Cardiac fibroblast (primary cell): ENCODE data around the gene PSPN.
"Not testable (repeated sequence)": the region's sequence is repeated elsewhere in the genome, so short reads cannot be mapped to it uniquely, and the experiment has no call there.

ENCODE experiments used
- DNase-seq, 2 donors: peaks; one replicate each; pipeline versions ENCODE4 v3.0.0 to v3.0.0-alpha.2; 2010; ENCODE audit warnings: low read depth in 2 of 2
- H3K4me3 ChIP-seq, 2 donors: replicated peaks in 1 of 2; 1 replicate in 1 of 2; 2 replicates in 1 of 2; pipeline ENCODE4 v1.5.1; 2011; ENCODE audit warnings: low read depth in 2 of 2, low read length in 2 of 2, mild to moderate bottlenecking in 2 of 2, moderate library complexity in 1 of 2
- TF ChIP-seq, protein P1 (sequence below): IDR thresholded peaks from one replicate; pipeline ENCODE4 v1.5.1; 2011; ENCODE audit warnings: low read depth, mild to moderate bottlenecking, low read length, inconsistent platforms

Gene PSPN

DNA sequence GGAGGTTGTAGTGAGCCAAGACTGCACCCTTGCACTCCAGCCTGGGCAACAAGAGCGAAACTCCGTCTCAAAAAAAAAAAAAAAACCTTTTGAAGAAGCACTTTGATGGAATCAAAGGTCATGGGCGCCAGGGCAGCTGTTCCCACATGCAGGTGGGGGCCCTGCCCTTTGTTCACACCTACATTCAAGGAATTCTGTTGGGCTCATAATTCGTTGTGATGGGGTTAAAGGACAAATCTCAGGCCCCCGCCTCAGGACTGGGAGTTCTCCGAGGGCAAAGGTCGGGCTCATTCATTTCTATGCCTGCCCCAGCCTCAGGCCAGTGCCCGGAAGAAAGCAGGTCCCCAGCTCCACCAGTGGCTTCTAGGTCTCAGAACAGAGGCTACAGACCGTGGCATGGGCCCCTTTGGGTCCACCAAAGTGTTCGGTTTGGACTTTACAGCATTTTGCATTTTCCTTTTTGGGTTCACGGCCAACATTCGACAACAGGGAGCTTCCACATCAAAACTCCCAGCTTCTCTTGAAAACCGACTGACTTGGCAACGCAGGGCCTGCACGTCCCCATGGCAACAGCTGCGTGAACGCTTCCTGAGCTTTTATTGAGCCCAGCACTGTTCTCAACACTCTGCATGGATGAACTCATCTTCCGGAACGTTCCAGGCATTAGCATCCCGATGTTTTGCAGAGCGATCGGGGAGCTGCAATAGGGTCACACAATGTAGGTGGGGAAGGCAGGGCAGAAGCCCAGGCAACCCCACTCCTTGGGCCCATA, 27.3 kb upstream of the PSPN start:
- DNase-seq = peak; percentile 79 to 87
- TF ChIP-seq, protein P1, sequence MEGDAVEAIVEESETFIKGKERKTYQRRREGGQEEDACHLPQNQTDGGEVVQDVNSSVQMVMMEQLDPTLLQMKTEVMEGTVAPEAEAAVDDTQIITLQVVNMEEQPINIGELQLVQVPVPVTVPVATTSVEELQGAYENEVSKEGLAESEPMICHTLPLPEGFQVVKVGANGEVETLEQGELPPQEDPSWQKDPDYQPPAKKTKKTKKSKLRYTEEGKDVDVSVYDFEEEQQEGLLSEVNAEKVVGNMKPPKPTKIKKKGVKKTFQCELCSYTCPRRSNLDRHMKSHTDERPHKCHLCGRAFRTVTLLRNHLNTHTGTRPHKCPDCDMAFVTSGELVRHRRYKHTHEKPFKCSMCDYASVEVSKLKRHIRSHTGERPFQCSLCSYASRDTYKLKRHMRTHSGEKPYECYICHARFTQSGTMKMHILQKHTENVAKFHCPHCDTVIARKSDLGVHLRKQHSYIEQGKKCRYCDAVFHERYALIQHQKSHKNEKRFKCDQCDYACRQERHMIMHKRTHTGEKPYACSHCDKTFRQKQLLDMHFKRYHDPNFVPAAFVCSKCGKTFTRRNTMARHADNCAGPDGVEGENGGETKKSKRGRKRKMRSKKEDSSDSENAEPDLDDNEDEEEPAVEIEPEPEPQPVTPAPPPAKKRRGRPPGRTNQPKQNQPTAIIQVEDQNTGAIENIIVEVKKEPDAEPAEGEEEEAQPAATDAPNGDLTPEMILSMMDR = no peak
- H3K4me3 ChIP-seq = no peak overlapping the region

DNA sequence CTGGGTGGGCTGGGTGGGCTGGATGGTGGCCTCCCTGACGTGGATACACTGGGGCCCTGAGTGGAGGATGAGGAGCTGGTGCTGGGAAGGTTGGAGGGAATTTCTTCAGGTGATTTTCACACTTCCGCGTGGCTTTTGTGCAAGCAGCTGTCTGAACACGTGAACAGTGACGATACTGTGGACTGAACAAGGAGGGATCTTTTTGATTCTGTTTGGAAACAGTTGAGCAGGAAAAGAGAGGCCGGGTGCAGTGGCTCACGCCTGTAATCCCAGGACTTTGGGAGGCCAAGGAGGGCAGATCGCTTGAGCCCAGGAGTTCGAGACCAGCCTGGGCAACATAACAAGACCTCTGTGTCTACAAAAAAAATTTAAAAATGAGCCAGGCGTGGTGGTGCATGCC, 26.3 kb upstream of the PSPN start:
- no peak overlapping the region for H3K4me3 ChIP-seq
- TF ChIP-seq, protein P1 = no peak

GRCh38 chr19:6400062-6400944, 24.6 kb upstream of the PSPN start:
- not testable (repeated sequence) for DNase-seq, H3K4me3 ChIP-seq

More for the DNA sequence above, 26.3 kb upstream of the PSPN start:
- no peak for DNase-seq

- TF ChIP-seq, protein P1 = no peak
- DNase-seq = no peak
- H3K4me3 ChIP-seq = no peak overlapping the region
These were observed 20.6 kb upstream of the PSPN start for GRCh38 chr19:6396305-6396704.

DNA sequence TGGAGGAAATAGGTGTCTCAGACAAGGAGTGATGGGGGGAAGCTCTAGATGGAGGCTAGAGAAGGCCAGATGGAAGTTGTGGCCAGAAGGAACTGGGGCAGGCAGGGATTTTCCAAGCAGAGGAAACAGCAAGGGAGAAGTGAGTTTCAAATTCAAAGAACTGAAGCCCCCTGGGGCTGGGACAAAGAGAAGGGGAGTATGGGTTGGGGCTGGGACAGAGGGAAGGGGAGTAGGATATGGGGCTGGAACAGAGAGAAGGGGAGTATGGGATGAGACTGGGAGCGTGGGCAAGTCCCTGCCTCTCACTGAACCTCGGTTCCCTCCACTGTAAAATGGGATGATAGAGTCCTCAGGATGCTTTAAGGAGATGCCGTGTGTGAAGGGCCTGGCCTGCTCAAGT, 19.1 kb upstream of the PSPN start:
- no peak overlapping the region for H3K4me3 ChIP-seq
- no peak for DNase-seq
- TF ChIP-seq, protein P1 = no peak

GRCh38 chr19:6393983-6394412, 18.3 kb upstream of the PSPN start:
- DNase-seq = no peak
- TF ChIP-seq, protein P1 = no peak
- H3K4me3 ChIP-seq = peak overlapping the region; percentile 86 to 90
